Measurements from ENCODE around the gene TMEM50B.

DNA sequence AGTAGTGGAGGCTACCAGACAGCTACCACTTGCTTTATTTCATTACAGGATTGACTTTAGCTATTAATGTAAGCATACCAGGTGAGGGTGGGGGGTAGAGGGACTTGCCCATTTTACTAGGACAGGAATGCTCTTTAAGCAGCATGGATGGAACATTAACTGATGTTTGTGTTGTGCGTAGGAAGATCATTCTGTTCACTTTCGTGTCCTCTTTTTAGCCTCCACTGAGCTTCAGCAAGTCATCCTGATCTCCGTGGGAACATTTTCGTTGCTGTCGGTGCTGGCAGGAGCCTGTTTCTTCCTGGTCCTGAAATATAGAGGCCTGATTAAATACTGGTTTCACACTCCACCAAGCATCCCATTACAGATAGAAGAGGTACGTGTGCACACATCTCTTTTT lies 47.3 kb downstream of the TMEM50B start:
- TF ChIP-seq, protein P1, sequence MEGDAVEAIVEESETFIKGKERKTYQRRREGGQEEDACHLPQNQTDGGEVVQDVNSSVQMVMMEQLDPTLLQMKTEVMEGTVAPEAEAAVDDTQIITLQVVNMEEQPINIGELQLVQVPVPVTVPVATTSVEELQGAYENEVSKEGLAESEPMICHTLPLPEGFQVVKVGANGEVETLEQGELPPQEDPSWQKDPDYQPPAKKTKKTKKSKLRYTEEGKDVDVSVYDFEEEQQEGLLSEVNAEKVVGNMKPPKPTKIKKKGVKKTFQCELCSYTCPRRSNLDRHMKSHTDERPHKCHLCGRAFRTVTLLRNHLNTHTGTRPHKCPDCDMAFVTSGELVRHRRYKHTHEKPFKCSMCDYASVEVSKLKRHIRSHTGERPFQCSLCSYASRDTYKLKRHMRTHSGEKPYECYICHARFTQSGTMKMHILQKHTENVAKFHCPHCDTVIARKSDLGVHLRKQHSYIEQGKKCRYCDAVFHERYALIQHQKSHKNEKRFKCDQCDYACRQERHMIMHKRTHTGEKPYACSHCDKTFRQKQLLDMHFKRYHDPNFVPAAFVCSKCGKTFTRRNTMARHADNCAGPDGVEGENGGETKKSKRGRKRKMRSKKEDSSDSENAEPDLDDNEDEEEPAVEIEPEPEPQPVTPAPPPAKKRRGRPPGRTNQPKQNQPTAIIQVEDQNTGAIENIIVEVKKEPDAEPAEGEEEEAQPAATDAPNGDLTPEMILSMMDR (conservative IDR thresholded peaks at IDR 0.05; ENCODE audit: low read depth, low read length): no peak
- TF ChIP-seq EZH2 (IDR thresholded peaks at IDR 0.05; ENCODE audit: borderline replicate concordance, low read depth, low read length, poor library complexity, severe bottlenecking): no peak

Measured in A673 (cell line).